ENCODE results near the gene FH.

The FH gene

GRCh38 chr1:241525026-241525425, 5.5 kb upstream of the FH start:
- DNase-seq (ENCODE audit: low read depth in 2 of 3, low spot score in 2 of 3), result no peak

- no peak for DNase-seq (ENCODE audit: low read depth in 2 of 3, low spot score in 2 of 3)
Measured at GRCh38 chr1:241521718-241522117, 2.2 kb upstream of the FH start.

GRCh38 chr1:241520080-241520465, 518 bp upstream of the FH start:
- DNase-seq (ENCODE audit: low read depth in 2 of 3, low spot score in 2 of 3), result no peak

- no peak for DNase-seq (ENCODE audit: low read depth in 2 of 3, low spot score in 2 of 3)
Measured at GRCh38 chr1:241518476-241519307, 863 bp downstream of the FH start.

DNA sequence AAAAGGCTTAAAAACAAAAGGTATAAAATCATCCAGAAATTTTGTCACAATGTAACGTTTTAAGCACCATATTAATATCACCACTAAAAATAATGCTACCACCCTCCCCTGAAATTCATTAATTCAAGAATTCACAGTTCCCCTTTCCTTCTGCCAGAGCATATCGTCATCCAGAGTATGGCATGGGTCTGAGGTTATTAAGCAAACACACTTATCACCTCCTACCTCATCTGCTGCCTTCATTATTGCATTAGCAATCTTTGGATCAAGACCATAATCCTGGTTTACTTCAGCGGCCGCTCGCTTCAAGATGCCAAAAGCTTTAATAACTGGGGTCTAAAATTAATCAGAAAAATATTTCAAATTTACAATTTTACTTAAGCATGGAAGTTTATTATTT, 6.2 kb downstream of the FH start:
- no peak for DNase-seq (ENCODE audit: low read depth in 2 of 3, low spot score in 2 of 3)

DNA sequence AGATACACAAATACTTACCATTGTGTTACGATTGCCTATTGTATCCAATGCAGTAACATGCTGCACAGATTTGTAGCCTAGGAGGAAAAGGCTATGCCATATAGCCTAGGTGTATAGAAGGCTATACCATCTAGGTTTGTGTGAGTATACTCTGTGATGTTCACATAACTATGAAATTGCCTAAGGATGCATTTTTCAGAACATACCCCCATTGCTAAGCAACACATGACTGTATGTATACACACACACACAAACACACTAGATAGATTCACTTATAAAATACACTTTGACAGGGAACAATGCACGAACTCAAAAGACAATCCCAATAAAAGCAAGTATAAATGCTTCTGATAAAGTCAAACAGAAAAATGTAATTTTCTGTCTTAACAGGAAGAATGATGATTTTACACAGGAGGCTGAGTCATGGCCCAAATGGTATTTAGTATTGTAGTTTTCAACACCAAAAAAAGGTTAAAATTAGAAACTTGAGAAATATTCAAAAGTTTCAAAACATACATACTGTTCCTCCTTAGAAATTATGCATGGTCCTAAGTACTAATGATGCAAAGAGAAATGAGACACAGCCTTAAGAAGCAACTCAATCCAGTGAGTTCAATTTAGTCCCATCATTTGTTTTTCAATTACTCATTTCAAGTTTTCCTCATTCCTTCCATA, 12.2 kb downstream of the FH start:
- no peak for DNase-seq (ENCODE audit: low read depth in 2 of 3, low spot score in 2 of 3)

GRCh38 chr1:241503444-241503843, 16.1 kb downstream of the FH start:
- no peak for DNase-seq (ENCODE audit: low read depth in 2 of 3, low spot score in 2 of 3)

DNA sequence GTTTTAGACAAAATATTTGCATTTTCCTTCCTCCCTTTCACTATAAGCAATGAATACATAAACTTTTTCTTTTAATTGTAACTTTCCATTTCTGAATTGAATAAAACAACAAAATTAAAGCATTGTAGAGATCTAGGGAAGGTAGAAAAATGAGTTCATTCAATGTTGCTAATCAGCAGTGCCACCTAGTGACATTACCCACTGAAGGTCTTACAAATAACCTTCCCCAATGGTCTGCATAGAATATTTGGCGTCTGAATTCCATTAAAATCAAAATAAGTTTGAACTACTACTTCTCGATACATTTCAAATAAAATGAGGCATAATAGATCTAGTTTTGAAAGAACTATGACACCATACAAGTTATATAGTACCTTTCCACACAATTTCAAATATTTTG, 19.6 kb downstream of the FH start:
- DNase-seq (ENCODE audit: low read depth in 2 of 3, low spot score in 2 of 3), result no peak

- DNase-seq (ENCODE audit: low read depth in 2 of 3, low spot score in 2 of 3), result no peak
Measured at GRCh38 chr1:241495741-241496140, 23.8 kb downstream of the FH start.

DNA sequence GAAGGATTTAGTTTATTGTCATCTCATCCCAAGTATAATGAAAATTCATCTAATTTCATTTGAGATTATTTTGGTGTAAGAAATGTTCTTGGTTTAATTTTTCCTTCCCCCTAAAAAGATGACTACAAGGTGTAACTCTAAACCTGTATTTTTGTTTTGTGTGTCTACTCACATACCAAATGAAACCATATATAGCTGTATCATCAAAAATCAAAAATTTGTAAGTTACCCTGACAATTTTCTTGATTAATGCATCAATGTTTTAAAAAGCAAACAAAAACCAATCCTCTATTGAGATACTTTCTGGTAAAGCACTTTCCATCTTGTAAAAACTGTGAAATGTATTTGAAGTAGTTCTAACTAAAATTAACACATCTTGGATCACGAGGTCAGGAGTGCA, 30.8 kb downstream of the FH start:
- no peak for DNase-seq (ENCODE audit: low read depth in 2 of 3, low spot score in 2 of 3)

GRCh38 chr1:241485554-241485992, 34.0 kb downstream of the FH start:
- DNase-seq (ENCODE audit: low read depth in 2 of 3, low spot score in 2 of 3), result no peak

- no peak for DNase-seq (ENCODE audit: low read depth in 2 of 3, low spot score in 2 of 3)
Measured at GRCh38 chr1:241485145-241485544, 34.4 kb downstream of the FH start.

DNA sequence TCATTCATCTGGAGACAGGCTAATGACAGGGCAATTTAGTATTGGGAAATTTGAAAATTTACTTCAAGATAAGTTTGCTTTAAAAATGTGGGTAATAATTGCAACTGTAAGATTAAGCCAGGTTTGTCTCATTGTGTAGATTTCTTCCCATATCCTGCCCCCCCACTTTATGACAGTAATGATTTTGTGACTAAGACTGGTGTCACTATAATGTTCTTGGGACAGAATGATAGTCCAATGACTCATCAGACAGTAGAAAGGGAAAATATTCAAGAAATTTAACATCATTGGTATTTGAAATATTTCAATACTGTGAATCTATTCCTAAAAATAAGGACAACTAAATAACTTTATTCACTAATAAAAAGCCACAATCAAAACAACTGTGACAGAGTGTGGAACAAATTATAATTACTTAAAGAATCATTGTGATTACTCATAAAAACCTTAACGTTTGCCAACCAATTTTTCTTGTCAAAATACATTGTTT, 36.7 kb downstream of the FH start:
- DNase-seq (ENCODE audit: low read depth in 2 of 3, low spot score in 2 of 3), result no peak

DNA sequence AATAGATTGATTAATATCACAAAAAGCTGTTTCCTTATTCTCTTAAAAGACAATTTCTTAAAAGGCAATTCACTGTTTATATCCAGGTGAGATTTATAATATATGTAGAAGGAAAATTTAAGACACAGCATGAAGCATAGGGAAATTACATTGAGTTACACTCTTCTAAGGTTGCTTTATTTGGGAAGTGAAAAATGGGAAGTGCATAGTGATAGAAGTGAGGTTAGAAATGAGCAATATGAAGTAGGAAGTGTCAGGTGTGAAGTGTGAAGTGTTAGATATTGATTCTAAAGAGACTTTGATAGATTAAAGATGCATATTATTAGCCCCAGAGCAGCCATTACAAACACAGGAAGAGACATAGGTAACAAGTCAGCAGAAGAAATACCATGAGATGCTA, 40.3 kb downstream of the FH start:
- DNase-seq (ENCODE audit: low read depth in 2 of 3, low spot score in 2 of 3), result no peak

GRCh38 chr1:241475671-241476070, 43.9 kb downstream of the FH start:
- no peak for DNase-seq (ENCODE audit: low read depth in 2 of 3, low spot score in 2 of 3)

DNA sequence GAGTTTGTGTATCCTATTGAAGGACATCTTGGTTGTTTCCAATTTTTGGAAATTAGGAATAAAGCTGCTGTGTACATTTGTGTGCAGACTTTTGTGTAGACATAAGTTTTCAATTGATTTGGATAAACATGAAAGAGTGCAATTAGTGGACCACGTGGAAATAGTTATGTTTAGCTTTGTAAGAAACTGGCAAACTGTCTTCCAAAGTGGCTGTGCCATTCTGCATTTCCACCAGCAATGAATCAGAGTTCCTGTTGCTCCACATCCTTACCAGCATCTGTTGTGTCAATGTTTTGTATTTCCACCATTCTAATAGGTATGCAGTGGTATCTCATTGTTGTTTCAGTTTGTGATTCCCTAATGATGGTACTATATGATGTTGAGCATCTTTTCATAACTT, 46.5 kb downstream of the FH start:
- no peak for DNase-seq (ENCODE audit: low read depth in 2 of 3, low spot score in 2 of 3)

- DNase-seq (ENCODE audit: low read depth in 2 of 3, low spot score in 2 of 3), result no peak
Measured at GRCh38 chr1:241470908-241471590, 48.5 kb downstream of the FH start.

DNA sequence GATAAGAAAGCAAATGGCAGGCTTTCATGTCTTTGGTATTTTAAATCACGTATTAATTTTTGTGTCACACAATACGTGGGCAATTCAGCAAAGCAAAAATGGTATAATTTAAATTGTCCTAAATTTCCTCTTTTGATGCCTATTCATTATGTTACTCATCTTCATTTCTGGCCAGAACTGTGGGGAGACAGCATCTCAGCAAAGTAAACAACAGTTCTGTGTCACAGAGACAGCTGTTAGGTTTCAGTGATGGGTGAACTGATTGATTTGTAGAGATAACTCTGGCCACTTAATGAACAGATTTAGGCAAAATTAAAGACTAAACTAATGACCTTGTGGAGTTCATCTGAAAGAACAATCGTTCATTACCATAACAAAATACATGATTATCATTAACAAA, 49.2 kb downstream of the FH start:
- no peak for DNase-seq (ENCODE audit: low read depth in 2 of 3, low spot score in 2 of 3)

GRCh38 chr1:241465673-241466072, 53.9 kb downstream of the FH start:
- DNase-seq (ENCODE audit: low read depth in 2 of 3, low spot score in 2 of 3), result no peak

GRCh38 chr1:241464985-241465384, 54.6 kb downstream of the FH start:
- no peak for DNase-seq (ENCODE audit: low read depth in 2 of 3, low spot score in 2 of 3)

GRCh38 chr1:241462391-241462790, 57.2 kb downstream of the FH start:
- no peak for DNase-seq (ENCODE audit: low read depth in 2 of 3, low spot score in 2 of 3)
